Suprapubic skin (tissue), 3 donors: ENCODE results near the gene IL18BP.

Experiments
- CTCF ChIP-seq, 2 donors: fragments of 200-600 bp in 1 of 2; fragments of 450-650 bp in 1 of 2; sonication (generic) in 1 of 2; IDR thresholded peaks; one replicate each; pipeline ENCODE4 v1.5.1; 2016 to 2019; ENCODE audit warnings: antibody characterized with exemption in 2 of 2, mild to moderate bottlenecking in 1 of 2, moderate library complexity in 1 of 2
- EP300 ChIP-seq: sonication (generic); formaldehyde crosslinking; IDR thresholded peaks from one replicate; pipeline ENCODE4 v1.6.1; 2017; ENCODE audit warnings: antibody characterized with exemption

- TF ChIP-seq EP300: no peak
- TF ChIP-seq CTCF (IDR thresholded peaks at IDR 0.05): no peak
Observed at GRCh38 chr11:72010529-72011233, 12.0 kb downstream of the IL18BP start.
